GM21723 (cell line): ENCODE measurements around the gene FBN2.

ENCODE experiments used
- ATAC-seq: cut with Tn5 transposase; IDR thresholded peaks from one replicate; pipeline ENCODE4 v1.9.1; 2021; ENCODE audit warnings: mild to moderate bottlenecking, moderate library complexity; ENCODE audit not compliant: unreplicated experiment

The FBN2 gene

GRCh38 chr5:128538000-128538249 is at the start of gene FBN2:
Gene FBN2, minus strand, starts transcription at chr5:128538245. Its CDS starts 642 bp downstream, at chr5:128537603.
- no peak for ATAC-seq

GRCh38 chr5:128587275-128587674 is 49.2 kb upstream of the FBN2 start:
- no peak for ATAC-seq

DNA sequence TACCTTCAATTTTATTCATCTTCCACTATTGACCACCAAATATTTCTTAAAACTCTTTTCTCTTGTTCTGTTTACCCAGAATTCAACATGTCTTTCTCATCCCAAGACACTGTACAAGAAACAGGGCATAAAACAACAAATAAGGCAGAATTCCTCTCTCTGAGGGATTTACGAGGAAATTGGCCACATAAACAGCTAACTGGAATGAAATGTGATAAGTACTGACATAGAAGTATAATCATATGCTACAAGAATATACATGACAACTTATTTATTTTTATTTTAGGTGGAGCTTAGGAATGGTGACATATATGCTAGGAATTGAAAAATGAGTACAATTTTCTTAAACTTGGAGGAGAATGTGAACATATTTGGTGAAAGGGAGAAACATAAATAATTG is 48.8 kb upstream of the FBN2 start:
- ATAC-seq, result no peak

DNA sequence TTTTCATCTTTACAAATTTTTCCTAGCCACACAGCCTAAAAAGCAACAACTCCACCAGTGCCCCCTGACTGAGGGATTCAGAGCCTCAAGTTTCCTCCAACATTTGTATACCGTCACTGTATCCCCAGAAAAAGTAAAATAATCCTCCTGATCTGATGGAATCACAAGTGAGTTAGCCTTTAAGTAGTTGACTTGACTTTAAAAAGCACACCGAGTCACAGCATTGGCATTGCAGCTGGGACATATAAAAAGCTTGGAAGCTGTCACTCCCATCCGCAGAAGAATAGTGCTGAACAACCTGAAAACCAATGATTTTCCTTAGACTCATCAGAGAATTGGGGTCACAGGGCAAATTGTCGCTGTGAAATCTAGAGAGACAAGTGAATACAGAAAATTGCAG is 41.6 kb upstream of the FBN2 start:
- no peak for ATAC-seq

GRCh38 chr5:128579093-128579492 is 41.0 kb upstream of the FBN2 start:
- ATAC-seq, result no peak

DNA sequence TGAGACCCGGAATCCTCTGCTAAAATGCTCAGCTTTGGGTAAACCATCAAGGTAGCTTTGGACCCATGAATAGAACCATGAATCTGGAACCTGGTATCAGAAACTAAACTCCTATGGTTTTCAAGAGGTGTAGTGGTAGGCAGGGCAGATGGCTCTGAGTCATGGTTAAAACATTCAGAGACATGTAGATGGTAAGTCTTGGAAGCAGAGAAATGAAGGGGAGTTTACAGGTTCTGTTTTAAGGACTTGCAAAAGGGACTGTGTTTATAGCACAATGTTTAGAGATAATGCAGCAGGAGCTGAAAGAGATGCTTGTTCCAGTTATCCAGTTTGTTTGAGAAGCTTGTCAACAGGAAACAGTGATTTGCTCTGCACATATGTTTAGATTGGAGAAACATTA is 36.0 kb upstream of the FBN2 start:
- ATAC-seq, result no peak

DNA sequence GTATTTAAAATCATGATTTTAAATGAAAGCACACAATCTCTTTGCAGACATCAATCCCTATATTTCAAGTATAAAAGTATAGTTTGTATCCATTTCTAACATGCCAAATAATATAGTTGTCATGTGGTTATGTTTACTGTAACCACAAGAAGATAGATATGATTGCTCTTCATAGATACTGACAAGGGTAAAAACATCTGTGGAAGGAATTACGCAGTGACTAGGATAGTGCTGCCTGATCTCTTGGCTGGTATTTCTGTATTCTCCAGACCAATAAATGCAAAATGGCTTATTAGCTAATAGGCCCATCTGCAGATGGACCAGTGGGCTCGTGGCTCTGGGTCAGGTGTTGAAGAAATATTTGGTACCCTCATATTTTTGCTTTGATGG is 34.9 kb upstream of the FBN2 start:
- no peak for ATAC-seq

DNA sequence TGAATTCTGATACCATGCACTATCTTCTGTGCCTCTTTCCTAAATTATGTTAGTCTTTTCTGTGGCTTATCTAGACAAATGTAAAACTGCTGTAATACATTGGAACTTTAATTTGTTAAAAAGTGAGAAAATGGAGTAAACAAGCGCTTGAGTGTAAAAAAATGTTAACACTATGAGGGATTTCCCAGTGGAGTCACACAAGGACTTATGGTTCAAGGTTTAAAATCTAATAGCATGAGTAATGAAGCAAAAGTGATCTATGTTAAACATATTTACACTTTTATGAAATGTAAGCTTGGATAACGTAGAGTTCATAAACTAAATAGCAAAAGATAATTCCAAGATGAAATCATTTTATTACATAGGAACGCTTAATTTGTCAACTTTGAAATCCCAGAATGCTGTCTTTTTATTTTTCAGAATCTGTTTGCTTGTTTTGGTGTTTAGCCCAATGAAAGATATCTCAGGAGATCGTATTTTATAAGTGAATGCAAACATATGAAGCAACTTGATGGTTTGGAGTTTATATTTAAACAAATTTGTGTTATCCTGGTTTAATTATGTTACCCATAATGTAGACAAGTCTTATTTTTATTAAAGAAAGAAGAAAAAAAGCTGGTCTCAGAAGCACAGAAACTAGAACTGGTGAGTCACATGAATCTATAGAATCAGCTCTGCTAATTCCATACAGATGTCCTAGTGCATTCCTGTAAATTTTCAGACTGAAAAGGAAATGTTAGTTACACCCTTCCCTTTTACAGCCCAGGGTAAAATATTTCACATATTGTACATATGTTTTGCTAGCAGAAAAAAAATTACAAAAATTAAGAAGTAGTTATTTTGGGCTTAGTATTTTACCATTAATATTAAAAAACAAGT is 34.2 kb upstream of the FBN2 start:
- ATAC-seq, result no peak

GRCh38 chr5:128566178-128566577 is 28.1 kb upstream of the FBN2 start:
- no peak for ATAC-seq

DNA sequence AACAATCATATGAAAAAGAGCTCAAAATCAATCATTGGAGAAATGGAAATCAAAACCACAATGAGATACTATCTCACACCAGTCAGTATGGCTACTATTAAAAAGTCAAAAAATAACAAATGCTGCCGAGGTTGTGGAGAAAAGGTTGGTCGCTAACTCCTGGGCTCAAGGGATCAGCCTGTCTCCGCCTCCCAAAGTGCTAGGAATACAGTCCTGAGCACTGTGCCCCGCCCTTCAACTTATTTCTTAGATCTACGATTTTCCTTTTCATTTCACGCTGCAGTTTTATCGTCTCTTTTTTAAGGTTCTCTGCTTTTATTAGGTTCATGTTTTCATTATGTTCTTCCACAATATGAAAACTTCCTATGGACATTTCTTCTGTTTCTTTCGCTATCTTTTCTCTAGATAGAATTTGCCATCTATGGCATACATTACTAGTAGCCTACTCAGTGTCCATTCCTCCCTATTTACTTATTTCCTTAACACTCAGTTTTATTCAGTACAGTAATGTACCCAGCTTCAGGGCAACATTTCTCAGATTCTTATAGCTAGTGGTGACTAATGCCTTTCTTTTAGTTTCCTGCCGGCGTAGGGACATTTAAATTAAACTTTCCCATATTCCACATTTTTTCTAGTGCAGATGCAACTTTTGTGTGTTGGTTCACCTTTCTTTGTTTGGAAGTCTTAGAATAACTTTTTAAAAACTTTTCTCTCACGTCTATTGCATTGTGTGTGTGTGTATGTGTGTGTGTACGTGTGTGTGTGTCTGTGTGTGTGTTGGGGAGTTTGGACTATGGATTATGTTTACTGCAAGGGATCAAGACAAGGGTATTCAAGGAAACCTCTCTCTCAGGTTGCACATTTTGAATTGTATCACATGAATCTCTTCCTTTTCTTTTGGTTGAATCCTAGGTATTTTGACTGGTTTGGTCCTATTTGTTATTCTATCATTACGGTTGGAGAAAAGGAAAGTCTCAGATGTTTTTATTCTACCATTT is 21.6 kb upstream of the FBN2 start:
- ATAC-seq, result no peak

DNA sequence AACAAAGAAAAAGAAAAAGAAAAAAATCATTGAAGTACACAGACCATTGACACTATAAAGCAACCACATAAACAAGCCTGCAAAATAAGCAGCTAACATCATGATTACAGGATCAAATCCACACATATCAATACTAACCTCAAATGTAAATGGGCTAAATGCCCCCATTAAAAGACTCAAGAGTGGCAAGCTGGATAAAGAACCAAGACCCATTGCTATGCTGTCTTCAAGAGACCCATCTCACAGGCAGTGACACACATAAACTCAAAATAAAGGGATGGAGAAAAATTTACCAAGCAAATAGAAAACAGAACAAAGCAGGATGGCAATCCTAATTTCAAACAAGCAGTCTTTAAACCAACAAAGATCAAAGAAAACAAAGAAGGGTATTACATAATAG is 15.7 kb upstream of the FBN2 start:
- no peak for ATAC-seq

DNA sequence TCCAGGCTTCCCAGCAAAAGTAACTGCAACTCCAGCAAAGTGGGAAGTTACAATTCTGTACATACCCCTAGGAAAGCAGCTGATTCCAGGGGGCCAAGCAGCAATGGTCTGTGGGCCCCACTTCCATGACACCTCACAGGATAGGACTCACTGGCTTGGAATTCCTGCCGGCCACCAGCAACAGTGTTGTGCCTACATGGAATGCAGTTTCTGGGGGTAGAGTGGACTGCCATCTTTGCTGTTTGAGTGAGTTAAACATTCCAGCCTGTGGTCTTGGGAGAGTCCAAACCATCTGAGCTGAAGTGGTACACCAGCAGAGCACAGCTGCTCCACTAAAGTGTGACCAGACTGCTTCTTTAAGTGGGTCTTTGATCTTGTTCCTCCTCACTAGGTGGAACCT is 13.4 kb upstream of the FBN2 start:
- ATAC-seq, result no peak

DNA sequence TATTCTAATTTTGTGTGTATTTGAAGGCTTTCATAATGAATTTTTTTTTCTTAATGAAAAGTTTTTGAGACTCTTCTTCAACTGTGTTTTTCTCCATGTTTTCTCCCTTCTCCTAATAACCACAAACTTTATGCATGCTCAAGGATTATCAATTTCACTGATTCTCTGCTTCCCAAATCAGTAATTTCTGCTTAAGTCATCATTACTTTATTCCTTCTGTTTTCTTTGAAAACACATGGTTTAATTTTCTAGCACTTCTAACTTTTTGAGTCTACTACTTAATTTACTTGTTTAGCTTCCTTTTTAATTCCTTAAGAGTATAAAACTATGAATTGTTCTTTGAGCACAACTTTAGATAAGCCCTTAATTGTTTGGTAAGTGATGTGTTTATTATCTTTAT is 11.5 kb upstream of the FBN2 start:
- no peak for ATAC-seq

GRCh38 chr5:128546658-128547281 is 8.7 kb upstream of the FBN2 start:
- no peak for ATAC-seq

GRCh38 chr5:128541385-128541784 is 3.3 kb upstream of the FBN2 start:
- ATAC-seq, result no peak

DNA sequence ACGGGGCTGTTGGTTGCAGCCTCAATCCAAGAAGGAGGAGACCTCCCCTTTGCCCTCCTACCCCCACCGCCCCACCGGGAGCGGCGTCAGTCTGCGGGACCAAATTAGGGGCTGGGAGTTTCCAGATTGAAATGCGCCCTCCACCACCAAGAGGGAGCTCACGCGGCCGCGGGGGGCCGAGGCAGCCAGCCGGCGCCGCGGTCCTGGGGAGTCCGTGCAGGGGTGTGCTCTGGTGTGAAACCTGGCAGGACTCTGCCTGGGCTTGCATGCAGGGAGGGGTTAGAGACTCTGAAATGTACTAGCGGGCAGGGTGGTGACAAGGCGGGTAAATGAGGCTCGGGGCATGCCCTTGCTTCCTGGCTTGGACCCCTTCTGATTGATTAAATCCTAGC is 989 bp upstream of the FBN2 start:
- ATAC-seq, result no peak

DNA sequence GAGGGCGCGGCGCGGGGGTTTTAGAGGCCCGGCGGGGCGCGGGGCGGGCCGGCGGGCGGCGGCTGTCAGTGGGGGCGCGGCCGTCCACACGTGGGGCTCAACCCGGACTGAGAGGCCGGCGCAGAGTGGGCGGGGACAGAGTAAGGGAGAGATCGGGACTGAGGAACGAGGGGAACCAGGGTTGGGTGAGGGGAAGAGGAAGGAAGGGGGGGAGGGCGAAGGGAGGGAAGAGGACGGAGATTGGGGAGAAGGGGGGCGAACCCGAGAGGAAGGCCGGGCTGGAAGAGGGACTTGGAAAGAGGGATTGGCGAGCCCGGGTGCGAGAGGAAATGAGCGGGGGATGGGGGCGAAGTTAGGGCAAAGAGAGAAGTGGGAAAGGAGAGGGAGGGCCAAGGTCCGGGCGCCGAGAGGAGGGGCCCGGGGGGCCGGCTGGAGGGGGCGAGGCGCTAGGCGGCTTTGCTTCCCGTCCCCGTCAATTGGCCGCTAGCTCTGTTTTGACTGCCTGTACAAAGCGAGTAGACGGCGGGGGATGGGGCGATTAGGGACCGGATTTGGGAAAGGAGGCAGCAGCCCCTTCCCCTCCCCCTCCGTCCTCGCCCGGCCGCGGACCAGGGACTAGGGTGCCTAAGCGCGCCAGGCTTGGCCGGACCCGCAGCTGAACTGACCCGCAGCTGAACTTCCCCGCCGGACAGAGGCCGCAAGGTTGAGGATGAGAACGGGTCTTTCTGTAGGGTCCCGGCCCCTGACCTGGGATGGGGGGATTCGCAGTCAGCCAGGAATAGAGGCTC is 399 bp upstream of the FBN2 start:
- no peak for ATAC-seq

DNA sequence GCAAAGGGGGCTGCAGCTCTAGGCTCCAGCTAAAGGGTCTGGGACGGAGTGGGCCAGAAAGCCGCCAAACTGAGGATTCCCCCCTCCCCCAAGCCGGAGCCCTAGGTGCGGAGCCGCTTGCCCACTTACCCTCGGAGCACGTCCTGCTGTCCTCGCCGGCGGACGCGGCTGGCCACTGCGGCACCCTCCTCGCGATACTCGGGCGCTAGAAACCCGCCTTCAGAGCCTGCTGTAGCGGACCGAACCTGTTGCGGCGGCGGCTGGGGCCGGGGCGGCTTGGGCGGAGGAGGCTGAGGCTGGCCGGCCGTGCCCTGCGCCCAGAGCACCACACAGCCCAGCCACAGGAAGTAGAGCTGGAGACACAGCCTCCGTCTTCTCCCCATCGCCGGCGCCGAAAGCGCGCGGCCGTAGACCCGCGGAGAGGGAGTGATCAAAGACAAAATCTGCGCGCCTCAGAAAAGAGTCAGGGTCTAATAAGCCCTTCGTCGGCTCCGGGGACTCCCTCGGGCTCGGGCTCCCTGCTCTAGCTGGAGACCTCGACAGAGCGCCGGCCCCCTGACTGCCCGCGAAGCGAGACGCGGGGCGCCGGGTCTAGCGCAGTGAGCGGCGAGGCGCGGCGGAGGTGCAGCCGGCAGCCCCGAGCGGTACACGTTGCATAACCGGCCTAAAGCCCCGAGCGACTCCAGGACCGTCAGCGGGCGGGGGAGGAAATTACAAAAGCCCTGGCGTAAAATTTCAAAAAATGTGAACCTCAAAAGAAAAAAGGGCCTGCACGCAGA is 635 bp downstream of the FBN2 start:
- no peak for ATAC-seq

DNA sequence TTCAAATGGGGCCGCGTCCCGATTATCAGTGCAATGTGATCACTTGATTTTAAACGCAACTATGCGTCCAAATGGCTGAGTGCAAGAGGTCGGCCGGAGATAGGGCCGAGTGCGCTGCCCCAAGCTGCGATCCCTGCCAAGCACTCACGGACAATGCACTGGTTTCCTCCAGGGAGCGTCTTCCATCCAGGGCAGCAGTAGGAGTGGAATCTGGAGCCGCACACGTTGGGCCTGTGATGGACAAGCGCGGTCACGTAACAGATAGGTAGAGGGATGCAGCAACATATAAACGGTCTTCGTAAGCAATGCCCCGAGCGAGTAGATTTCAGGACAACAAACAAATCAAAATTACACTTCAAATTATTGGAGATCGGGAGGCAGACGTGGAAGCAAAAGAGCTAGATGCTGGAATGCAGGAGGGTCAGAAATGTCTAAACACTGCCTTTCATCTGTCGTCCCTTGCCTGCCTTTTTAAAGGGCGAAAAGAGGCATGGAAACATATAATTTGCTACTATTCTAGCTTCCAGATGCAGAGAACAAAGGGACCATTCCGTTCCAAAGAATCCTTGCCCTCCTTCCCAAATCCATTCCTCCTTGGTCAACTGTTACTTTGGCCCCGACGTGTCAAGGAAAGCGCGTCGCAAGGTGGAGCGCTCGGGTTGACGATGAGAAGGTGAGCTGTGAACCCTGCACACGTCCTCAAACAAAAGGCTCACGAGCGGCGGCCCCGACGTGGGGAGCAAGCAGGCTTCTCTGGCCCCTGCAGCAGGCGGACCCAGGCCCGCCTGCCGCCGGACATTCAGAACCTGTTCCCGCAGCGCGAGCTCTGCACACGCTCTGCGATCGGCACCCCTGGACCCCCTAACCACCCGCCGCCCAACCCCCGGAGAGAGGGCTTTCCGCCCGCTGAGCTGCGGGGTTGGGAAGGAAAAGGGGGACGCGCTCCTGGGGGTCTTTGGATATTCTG is 1.5 kb downstream of the FBN2 start:
- ATAC-seq, result no peak
